Kidney (tissue), 14 donors: ENCODE results near the gene FOXE1. TPM values are rescaled to one million over a fixed set of nuclear protein-coding genes. Genes with fewer than 3 reads are reported as not detected.

Experiments used
- DNase-seq, 5 donors: peaks; one replicate each; pipeline ENCODE4 v3.0.0-alpha.2; 2013 to 2020
- FAIRE-seq: peaks from 2 replicates; lab custom pipeline; 2012; peaks lifted over from hg19 to GRCh38; lab: Jason Lieb, UNC
- H3K27ac ChIP-seq, 2 donors: one replicate each; pipeline ENCODE4 v1.7.0; 2013; ENCODE audit warnings: low read depth in 2 of 2, low read length in 2 of 2, inconsistent platforms in 1 of 2
- H3K27me3 ChIP-seq: one replicate; pipeline ENCODE4 v1.7.1; 2013; ENCODE audit warnings: low read length, inconsistent platforms; ENCODE audit not compliant: control insufficient read depth, insufficient read depth
- H3K36me3 ChIP-seq, 3 donors: one replicate each; pipeline versions ENCODE4 v1.7.0 to v1.7.1; 2013; ENCODE audit warnings: low read length in 3 of 3, control low read depth in 1 of 3, inconsistent platforms in 1 of 3; ENCODE audit not compliant: insufficient read depth in 3 of 3, control insufficient read depth in 2 of 3
- H3K4me1 ChIP-seq, 3 donors: one replicate each; pipeline versions ENCODE4 v1.7.0 to v1.7.1; 2013; ENCODE audit warnings: low read length in 3 of 3, inconsistent platforms in 1 of 3, low read depth in 1 of 3; ENCODE audit not compliant: control insufficient read depth in 2 of 3, insufficient read depth in 2 of 3
- H3K4me3 ChIP-seq, 3 donors: one replicate each; pipeline versions ENCODE4 v1.7.0 to v1.8.1; 2013; ENCODE audit warnings: low read length in 3 of 3, control low read depth in 1 of 3, inconsistent platforms in 1 of 3
- H3K9ac ChIP-seq, 3 donors: one replicate each; pipeline versions ENCODE4 v1.7.0 to v1.7.1; 2013; ENCODE audit warnings: low read length in 3 of 3, control low read depth in 1 of 3, inconsistent platforms in 1 of 3
- H3K9me3 ChIP-seq, 3 donors: one replicate each; pipeline versions ENCODE4 v1.7.0 to v1.7.1; 2013; ENCODE audit warnings: low read length in 3 of 3, control low read depth in 1 of 3, inconsistent platforms in 1 of 3; ENCODE audit not compliant: control insufficient read depth in 2 of 3, insufficient read depth in 1 of 3
- CTCF ChIP-seq: IDR thresholded peaks from 3 replicates; pipeline ENCODE4 v1.5.1; 2012; ENCODE audit warnings: mild to moderate bottlenecking, moderate library complexity, borderline replicate concordance; ENCODE audit not compliant: insufficient read depth; ENCODE audit errors: extremely low read depth
- intact Hi-C: fragments of 100-400 bp; cut with DNase I; formaldehyde crosslinking; loops from one replicate; pipeline ENCODE4 v1.11.1; 2022
- polyA plus RNA-seq: library from polyadenylated mRNA; stranded (reverse); fragments of 350-450 nt; fragmentation: Illumina TruSeq; extraction: RNeasy Lipid Tissue Mini Kit (QIAGEN cat#74804); gene quantifications from one replicate; pipeline ENCODE4 v1.2.3, GENCODE V29; 2014; ENCODE audit warnings: low read depth, low replicate concordance; ENCODE audit not compliant: insufficient read depth
- total RNA-seq: library from RNA; stranded (reverse); fragmentation: NEBNext Ultra II Directional; extraction: Animal tissue kit (Norgen Biotek cat#: 25700); gene quantifications from one replicate; pipeline ENCODE4 v1.2.1, GENCODE V29; 2021
- donor health status: control.
- donor health status: control.
- donor health status: control.
- donor health status: control.
- donor health status: control.
- donor health status: DM: yes; HTN: yes; CAD: no.
- donor health status: Normal renal cell carcinoma (clear cell type).

The FOXE1 gene
- total and polyA plus RNA-seq, 2 donors from 2014 or later: 2.2 TPM; not detected in 1

GRCh38 chr9:97851446-97851883, 1.6 kb upstream of the FOXE1 start:
- Histone ChIP-seq H3K36me3 (no peaks in the 10 kb centered on the region), H3K4me1 (no peaks in the 10 kb centered on the region), H3K27me3 (peaks cover 73% of the 10 kb centered on the region), H3K9ac (no peak overlapping the region), H3K27ac (no peak overlapping the region), H3K9me3 (no peaks in the 10 kb centered on the region), H3K4me3 (no peak overlapping the region)
- intact Hi-C loops: no loop called here
- no peak for DNase-seq
- no peak for TF ChIP-seq CTCF
- FAIRE-seq: no peak

- DNase-seq: peak in 2 of 5 donors; percentile 32 to 60
- H3K36me3 ChIP-seq: no peaks in the 10 kb centered on the region
- no peak overlapping the region for H3K27ac ChIP-seq
- H3K9ac ChIP-seq: no peak overlapping the region
- H3K9me3 ChIP-seq: no peaks in the 10 kb centered on the region
- no peak for FAIRE-seq
- no peak for TF ChIP-seq CTCF
- H3K27me3 ChIP-seq: peaks cover 73% of the 10 kb centered on the region
- H3K4me3 ChIP-seq: no peak overlapping the region
- H3K4me1 ChIP-seq: no peaks in the 10 kb centered on the region
- intact Hi-C loops: no loop called here
These were observed 1.0 kb upstream of the FOXE1 start for GRCh38 chr9:97852001-97852398.

- no peaks in the 10 kb centered on the region for H3K36me3 ChIP-seq
- H3K27me3 ChIP-seq: peaks cover 73% of the 10 kb centered on the region
- H3K27ac ChIP-seq: no peak overlapping the region
- no peaks in the 10 kb centered on the region for H3K4me1 ChIP-seq
- intact Hi-C loops: no loop called here
- TF ChIP-seq CTCF: no peak
- H3K9me3 ChIP-seq: no peaks in the 10 kb centered on the region
- H3K4me3 ChIP-seq: no peak overlapping the region
- no peak for FAIRE-seq
- H3K9ac ChIP-seq: no peak overlapping the region
- DNase-seq: no peak
These were observed 499 bp upstream of the FOXE1 start for GRCh38 chr9:97852399-97853055.
